NB4 (cell line): Measurements from ENCODE around the gene TEX12.

Experiments
- POLR2A ChIP-seq: IDR thresholded peaks from 2 replicates; pipeline ENCODE4 v1.6.1; 2011; ENCODE audit warnings: mild to moderate bottlenecking; ENCODE audit not compliant: insufficient read length; ENCODE audit errors: extremely low read depth
- TF ChIP-seq, protein P1 (sequence below): IDR thresholded peaks from 2 replicates; pipeline ENCODE4 v1.6.1; 2011; ENCODE audit warnings: low read depth, low read length
- TF ChIP-seq, protein P2 (sequence below): IDR thresholded peaks from one replicate; pipeline ENCODE4 v1.5.1; 2012; ENCODE audit warnings: low read depth, low read length

DNA sequence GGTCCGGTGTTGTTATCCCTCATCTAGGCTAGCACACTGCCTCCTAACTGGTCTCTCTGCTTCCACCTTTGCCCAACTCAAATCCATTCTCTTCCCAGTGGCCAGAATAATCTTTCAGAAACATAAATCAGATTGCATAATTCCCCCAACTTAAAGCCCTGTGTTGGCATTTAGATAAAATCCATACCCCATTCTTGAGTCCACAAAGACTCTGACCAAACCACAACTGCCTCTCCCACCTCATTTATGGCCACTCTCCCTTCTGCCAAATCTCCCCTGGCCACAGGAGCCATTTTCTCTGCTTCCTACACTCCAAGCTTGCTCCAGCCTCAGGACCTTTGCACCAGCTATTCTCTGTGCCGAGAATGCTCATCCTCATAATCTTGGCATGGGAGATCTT, 40.1 kb upstream of the TEX12 start:
- TF ChIP-seq, protein P1, sequence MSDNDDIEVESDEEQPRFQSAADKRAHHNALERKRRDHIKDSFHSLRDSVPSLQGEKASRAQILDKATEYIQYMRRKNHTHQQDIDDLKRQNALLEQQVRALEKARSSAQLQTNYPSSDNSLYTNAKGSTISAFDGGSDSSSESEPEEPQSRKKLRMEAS, result no peak
- TF ChIP-seq, protein P2, sequence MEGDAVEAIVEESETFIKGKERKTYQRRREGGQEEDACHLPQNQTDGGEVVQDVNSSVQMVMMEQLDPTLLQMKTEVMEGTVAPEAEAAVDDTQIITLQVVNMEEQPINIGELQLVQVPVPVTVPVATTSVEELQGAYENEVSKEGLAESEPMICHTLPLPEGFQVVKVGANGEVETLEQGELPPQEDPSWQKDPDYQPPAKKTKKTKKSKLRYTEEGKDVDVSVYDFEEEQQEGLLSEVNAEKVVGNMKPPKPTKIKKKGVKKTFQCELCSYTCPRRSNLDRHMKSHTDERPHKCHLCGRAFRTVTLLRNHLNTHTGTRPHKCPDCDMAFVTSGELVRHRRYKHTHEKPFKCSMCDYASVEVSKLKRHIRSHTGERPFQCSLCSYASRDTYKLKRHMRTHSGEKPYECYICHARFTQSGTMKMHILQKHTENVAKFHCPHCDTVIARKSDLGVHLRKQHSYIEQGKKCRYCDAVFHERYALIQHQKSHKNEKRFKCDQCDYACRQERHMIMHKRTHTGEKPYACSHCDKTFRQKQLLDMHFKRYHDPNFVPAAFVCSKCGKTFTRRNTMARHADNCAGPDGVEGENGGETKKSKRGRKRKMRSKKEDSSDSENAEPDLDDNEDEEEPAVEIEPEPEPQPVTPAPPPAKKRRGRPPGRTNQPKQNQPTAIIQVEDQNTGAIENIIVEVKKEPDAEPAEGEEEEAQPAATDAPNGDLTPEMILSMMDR, result no peak
- TF ChIP-seq POLR2A, result no peak
